NT2/D1 (cell line): ENCODE measurements around the gene IPCEF1.

Source experiments
- SUZ12 ChIP-seq: IDR thresholded peaks from 2 replicates; pipeline ENCODE4 v1.6.1; 2011; ENCODE audit not compliant: insufficient read length, insufficient read depth; ENCODE audit errors: extremely low read depth
- YY1 ChIP-seq: IDR thresholded peaks from 2 replicates; pipeline ENCODE4 v1.6.1; 2011; ENCODE audit not compliant: insufficient read length, insufficient read depth
- ZNF274 ChIP-seq: IDR thresholded peaks from 2 replicates; pipeline ENCODE4 v1.6.1; 2011; ENCODE audit warnings: mild to moderate bottlenecking, low read depth, low read length

DNA sequence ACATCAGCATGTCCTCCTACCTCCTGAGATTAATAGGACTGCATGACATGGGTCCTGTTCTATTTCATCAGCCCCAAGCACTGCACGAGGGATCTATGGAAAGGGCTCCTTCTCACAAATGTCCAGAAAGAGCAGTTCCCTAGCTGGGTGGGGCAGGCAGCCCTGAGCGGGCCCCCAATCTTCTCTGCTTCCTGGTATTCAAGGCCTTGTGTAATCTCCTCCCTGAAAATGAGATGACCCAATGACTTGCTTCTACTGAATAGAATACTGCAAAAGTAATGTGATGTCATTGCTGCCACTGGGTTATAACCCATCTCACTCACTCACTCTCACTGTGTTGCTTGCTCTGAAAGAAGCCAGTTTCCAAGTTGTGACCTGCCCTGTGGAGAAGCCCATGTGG is 191.1 kb downstream of the IPCEF1 start:
- TF ChIP-seq YY1 = no peak
- TF ChIP-seq ZNF274 = no peak
- no peak for TF ChIP-seq SUZ12
